ENCODE results near the gene NECTIN1.

The NECTIN1 gene

DNA sequence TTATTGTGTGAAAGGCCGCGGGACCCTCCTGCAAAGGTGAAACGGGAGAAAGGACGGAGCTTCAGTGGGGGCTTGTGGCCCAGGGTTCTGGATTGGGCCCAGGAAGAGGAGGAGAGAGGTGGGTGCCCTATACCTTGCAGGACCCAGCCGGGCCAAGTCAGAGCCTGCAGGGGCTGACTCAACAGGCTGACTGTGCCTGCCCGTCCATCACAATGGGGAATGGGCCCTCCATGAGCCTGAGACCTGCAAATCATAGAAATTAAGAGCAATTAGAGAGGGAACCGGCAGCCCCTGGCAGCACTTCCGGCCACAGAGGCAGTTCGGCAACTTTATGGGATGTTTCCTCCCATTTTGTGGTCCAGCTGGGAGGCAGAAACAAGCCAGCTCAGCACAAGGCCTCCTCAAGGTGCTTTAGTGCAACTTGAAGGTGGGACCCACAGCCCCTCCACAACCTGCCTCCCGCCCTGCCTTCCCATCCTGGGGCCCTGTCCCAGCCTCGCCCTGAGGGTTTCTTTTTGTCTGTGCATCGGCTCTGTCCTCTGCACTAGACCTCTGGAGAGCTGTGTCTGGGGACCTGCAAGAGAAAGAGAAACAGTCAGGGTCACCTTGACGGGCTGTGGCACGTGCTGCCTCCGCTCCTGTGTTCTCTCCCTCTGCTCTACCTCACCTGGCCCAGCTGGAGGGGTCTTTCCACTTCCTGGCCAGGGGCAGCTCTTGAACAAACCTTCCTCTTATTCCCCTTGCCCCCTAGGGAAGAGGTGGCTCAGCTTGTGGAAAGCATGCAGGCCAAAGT is 19.1 kb upstream of the NECTIN1 start:
- TF ChIP-seq CSDC2 (CRISPR knock-in tag; IDR thresholded peaks at IDR 0.05) = no peak
- TF ChIP-seq, protein P1, sequence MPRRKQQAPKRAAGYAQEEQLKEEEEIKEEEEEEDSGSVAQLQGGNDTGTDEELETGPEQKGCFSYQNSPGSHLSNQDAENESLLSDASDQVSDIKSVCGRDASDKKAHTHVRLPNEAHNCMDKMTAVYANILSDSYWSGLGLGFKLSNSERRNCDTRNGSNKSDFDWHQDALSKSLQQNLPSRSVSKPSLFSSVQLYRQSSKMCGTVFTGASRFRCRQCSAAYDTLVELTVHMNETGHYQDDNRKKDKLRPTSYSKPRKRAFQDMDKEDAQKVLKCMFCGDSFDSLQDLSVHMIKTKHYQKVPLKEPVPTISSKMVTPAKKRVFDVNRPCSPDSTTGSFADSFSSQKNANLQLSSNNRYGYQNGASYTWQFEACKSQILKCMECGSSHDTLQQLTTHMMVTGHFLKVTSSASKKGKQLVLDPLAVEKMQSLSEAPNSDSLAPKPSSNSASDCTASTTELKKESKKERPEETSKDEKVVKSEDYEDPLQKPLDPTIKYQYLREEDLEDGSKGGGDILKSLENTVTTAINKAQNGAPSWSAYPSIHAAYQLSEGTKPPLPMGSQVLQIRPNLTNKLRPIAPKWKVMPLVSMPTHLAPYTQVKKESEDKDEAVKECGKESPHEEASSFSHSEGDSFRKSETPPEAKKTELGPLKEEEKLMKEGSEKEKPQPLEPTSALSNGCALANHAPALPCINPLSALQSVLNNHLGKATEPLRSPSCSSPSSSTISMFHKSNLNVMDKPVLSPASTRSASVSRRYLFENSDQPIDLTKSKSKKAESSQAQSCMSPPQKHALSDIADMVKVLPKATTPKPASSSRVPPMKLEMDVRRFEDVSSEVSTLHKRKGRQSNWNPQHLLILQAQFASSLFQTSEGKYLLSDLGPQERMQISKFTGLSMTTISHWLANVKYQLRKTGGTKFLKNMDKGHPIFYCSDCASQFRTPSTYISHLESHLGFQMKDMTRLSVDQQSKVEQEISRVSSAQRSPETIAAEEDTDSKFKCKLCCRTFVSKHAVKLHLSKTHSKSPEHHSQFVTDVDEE (CRISPR knock-in tag; IDR thresholded peaks at IDR 0.05) = no peak
- TF ChIP-seq GLIS3 (CRISPR knock-in tag; IDR thresholded peaks at IDR 0.05) = no peak
- TF ChIP-seq BACH2 (CRISPR knock-in tag; IDR thresholded peaks at IDR 0.05; ENCODE audit: borderline replicate concordance) = no peak
- TF ChIP-seq ZNF565 (CRISPR knock-in tag; conservative IDR thresholded peaks at IDR 0.05; ENCODE audit: low read depth) = no peak
- no peak for TF ChIP-seq ZFP30 (CRISPR knock-in tag; IDR thresholded peaks at IDR 0.05)
- TF ChIP-seq, protein P2, sequence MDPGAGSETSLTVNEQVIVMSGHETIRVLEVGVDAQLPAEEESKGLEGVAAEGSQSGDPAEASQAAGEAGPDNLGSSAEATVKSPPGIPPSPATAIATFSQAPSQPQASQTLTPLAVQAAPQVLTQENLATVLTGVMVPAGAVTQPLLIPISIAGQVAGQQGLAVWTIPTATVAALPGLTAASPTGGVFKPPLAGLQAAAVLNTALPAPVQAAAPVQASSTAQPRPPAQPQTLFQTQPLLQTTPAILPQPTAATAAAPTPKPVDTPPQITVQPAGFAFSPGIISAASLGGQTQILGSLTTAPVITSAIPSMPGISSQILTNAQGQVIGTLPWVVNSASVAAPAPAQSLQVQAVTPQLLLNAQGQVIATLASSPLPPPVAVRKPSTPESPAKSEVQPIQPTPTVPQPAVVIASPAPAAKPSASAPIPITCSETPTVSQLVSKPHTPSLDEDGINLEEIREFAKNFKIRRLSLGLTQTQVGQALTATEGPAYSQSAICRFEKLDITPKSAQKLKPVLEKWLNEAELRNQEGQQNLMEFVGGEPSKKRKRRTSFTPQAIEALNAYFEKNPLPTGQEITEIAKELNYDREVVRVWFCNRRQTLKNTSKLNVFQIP (CRISPR knock-in tag; IDR thresholded peaks at IDR 0.05; ENCODE audit: borderline replicate concordance, low read depth) = no peak
- no peak for TF ChIP-seq ARNTL (CRISPR knock-in tag; IDR thresholded peaks at IDR 0.05; ENCODE audit: borderline replicate concordance, low read depth)
- TF ChIP-seq TOX (CRISPR knock-in tag; IDR thresholded peaks at IDR 0.05; ENCODE audit: borderline replicate concordance) = no peak
- TF ChIP-seq, protein P3, sequence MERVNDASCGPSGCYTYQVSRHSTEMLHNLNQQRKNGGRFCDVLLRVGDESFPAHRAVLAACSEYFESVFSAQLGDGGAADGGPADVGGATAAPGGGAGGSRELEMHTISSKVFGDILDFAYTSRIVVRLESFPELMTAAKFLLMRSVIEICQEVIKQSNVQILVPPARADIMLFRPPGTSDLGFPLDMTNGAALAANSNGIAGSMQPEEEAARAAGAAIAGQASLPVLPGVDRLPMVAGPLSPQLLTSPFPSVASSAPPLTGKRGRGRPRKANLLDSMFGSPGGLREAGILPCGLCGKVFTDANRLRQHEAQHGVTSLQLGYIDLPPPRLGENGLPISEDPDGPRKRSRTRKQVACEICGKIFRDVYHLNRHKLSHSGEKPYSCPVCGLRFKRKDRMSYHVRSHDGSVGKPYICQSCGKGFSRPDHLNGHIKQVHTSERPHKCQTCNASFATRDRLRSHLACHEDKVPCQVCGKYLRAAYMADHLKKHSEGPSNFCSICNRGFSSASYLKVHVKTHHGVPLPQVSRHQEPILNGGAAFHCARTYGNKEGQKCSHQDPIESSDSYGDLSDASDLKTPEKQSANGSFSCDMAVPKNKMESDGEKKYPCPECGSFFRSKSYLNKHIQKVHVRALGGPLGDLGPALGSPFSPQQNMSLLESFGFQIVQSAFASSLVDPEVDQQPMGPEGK (CRISPR knock-in tag; IDR thresholded peaks at IDR 0.05; ENCODE audit: borderline replicate concordance) = no peak
- TF ChIP-seq ISL1 (CRISPR knock-in tag; IDR thresholded peaks at IDR 0.05) = no peak
- no peak for TF ChIP-seq TCF4 (CRISPR knock-in tag; IDR thresholded peaks at IDR 0.05; ENCODE audit: borderline replicate concordance)
- no peak for ATAC-seq

DNA sequence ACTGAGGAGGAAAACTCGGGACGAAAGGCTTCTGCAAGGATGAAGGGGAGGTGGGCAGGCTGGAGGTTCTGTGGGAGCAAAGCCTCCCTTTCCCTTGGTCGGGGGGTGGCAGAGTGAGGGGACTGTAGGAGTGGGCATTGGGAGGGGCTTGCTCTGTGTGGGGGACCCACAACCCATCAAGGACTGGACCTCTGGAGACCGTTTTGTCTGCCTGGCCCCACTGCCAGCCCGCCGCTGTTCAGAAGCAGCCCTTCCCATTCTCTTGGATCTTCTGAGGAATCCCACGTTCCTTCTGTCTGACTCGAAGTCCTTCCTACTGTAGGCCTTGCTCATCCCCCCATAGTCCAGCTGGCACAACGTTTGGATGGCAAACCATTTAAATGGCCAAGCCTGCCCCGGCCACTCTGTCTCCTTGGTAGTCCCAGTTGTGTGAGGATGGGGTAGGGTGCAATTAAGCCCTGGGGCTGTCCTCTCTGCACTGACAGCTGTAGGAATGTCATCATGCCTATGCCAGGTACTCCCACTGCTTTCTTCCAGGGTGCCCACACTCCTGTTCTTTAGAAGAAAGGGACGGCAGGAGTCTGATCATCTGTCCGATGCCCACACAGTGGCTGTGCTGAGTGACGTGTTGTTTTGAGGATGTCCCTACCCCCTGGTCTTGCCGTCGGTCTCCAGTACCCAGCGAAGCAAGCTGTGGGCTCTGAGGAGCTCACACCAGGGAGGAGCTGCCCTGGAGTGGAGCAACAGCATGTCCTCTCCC is 17.0 kb upstream of the NECTIN1 start:
- ATAC-seq = no peak
- no peak for TF ChIP-seq PPARA (CRISPR knock-in tag; IDR thresholded peaks at IDR 0.05; ENCODE audit: borderline replicate concordance)
- TF ChIP-seq ISL1 (CRISPR knock-in tag; IDR thresholded peaks at IDR 0.05) = no peak
- TF ChIP-seq, protein P1 (CRISPR knock-in tag; IDR thresholded peaks at IDR 0.05) = no peak
- TF ChIP-seq, protein P2 (CRISPR knock-in tag; IDR thresholded peaks at IDR 0.05; ENCODE audit: borderline replicate concordance, low read depth) = no peak
- TF ChIP-seq ZNF565 (CRISPR knock-in tag; conservative IDR thresholded peaks at IDR 0.05; ENCODE audit: low read depth) = no peak
- TF ChIP-seq, protein P3 (CRISPR knock-in tag; IDR thresholded peaks at IDR 0.05; ENCODE audit: borderline replicate concordance) = no peak
- TF ChIP-seq ZNF70 (CRISPR knock-in tag; IDR thresholded peaks at IDR 0.05) = no peak
- TF ChIP-seq RARB (CRISPR knock-in tag; IDR thresholded peaks at IDR 0.05) = no peak
- no peak for TF ChIP-seq BACH2 (CRISPR knock-in tag; IDR thresholded peaks at IDR 0.05; ENCODE audit: borderline replicate concordance)
- no peak for TF ChIP-seq TOX (CRISPR knock-in tag; IDR thresholded peaks at IDR 0.05; ENCODE audit: borderline replicate concordance)
- TF ChIP-seq ZNF8 (CRISPR knock-in tag; IDR thresholded peaks at IDR 0.05) = no peak
- TF ChIP-seq, protein P4, sequence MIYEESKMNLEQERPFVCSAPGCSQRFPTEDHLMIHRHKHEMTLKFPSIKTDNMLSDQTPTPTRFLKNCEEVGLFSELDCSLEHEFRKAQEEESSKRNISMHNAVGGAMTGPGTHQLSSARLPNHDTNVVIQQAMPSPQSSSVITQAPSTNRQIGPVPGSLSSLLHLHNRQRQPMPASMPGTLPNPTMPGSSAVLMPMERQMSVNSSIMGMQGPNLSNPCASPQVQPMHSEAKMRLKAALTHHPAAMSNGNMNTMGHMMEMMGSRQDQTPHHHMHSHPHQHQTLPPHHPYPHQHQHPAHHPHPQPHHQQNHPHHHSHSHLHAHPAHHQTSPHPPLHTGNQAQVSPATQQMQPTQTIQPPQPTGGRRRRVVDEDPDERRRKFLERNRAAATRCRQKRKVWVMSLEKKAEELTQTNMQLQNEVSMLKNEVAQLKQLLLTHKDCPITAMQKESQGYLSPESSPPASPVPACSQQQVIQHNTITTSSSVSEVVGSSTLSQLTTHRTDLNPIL (CRISPR knock-in tag; IDR thresholded peaks at IDR 0.05; ENCODE audit: low read depth) = no peak
- TF ChIP-seq ESRRG (CRISPR knock-in tag; IDR thresholded peaks at IDR 0.05) = no peak
- no peak for TF ChIP-seq ZFP3 (CRISPR knock-in tag; IDR thresholded peaks at IDR 0.05)
- TF ChIP-seq ZC3H10 (CRISPR knock-in tag; IDR thresholded peaks at IDR 0.05) = no peak
- TF ChIP-seq, protein P5, sequence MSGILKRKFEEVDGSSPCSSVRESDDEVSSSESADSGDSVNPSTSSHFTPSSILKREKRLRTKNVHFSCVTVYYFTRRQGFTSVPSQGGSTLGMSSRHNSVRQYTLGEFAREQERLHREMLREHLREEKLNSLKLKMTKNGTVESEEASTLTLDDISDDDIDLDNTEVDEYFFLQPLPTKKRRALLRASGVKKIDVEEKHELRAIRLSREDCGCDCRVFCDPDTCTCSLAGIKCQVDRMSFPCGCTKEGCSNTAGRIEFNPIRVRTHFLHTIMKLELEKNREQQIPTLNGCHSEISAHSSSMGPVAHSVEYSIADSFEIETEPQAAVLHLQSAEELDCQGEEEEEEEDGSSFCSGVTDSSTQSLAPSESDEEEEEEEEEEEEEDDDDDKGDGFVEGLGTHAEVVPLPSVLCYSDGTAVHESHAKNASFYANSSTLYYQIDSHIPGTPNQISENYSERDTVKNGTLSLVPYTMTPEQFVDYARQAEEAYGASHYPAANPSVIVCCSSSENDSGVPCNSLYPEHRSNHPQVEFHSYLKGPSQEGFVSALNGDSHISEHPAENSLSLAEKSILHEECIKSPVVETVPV (CRISPR knock-in tag; IDR thresholded peaks at IDR 0.05) = no peak

Data from SK-N-SH treated with all-trans-retinoic acid at 6 μM for 48 hours (cell line).